NCI-H146 treated with DMSO at 0.1 percent for 48 hours (cell line): ENCODE data around the gene GBA2.

Experiments
- DNase-seq: peaks from one replicate; lab custom pipeline; 2025; ENCODE audit not compliant: unreplicated experiment; lab: John Stamatoyannopoulos, UW

Gene GBA2

GRCh38 chr9:35748858-35749514 lies at the start of gene GBA2, which contains the start of gene RGP1:
GBA2 (minus strand) TSS chr9:35749228; CDS start chr9:35748704, 524 bp downstream.
RGP1 (plus strand) TSS chr9:35749287; CDS start chr9:35749756, 469 bp downstream.
- DNase-seq = peak; percentile 55

- no peak for DNase-seq
These were observed 48.5 kb upstream of the GBA2 start for GRCh38 chr9:35797311-35798109.

- no peak for DNase-seq
These were observed 46.7 kb upstream of the GBA2 start for GRCh38 chr9:35795695-35796094.

- DNase-seq = no peak
These were observed 44.4 kb upstream of the GBA2 start for GRCh38 chr9:35793461-35793860.

GRCh38 chr9:35792826-35793225 lies 43.8 kb upstream of the GBA2 start:
- no peak for DNase-seq

GRCh38 chr9:35792024-35792813 lies 43.2 kb upstream of the GBA2 start:
- no peak for DNase-seq

- DNase-seq = no peak
These were observed 42.4 kb upstream of the GBA2 start, which contains the start of gene NPR2 for GRCh38 chr9:35791297-35791921. NPR2 (plus strand) TSS chr9:35791591; CDS start chr9:35792409, 818 bp downstream.

- peak; percentile 69 for DNase-seq
These were observed 41.6 kb upstream of the GBA2 start for GRCh38 chr9:35790385-35791296.

GRCh38 chr9:35790025-35790384 lies 41.0 kb upstream of the GBA2 start:
- DNase-seq = no peak

GRCh38 chr9:35789541-35789940 lies 40.5 kb upstream of the GBA2 start:
- no peak for DNase-seq

- DNase-seq = no peak
These were observed 34.4 kb upstream of the GBA2 start for GRCh38 chr9:35783418-35783817.

GRCh38 chr9:35781066-35781465 lies 32.0 kb upstream of the GBA2 start:
- DNase-seq = no peak

GRCh38 chr9:35778496-35778895 lies 29.5 kb upstream of the GBA2 start:
- no peak for DNase-seq

GRCh38 chr9:35776018-35776417 lies 27.0 kb upstream of the GBA2 start:
- DNase-seq = peak; percentile 98

GRCh38 chr9:35774907-35775635 lies 26.0 kb upstream of the GBA2 start:
- peak; percentile 61 for DNase-seq

GRCh38 chr9:35771943-35772342 lies 22.9 kb upstream of the GBA2 start:
- DNase-seq = no peak

- peak; percentile 59 for DNase-seq
These were observed 22.5 kb upstream of the GBA2 start for GRCh38 chr9:35771534-35771933.

GRCh38 chr9:35771075-35771433 lies 22.0 kb upstream of the GBA2 start:
- no peak for DNase-seq

GRCh38 chr9:35769763-35770162 lies 20.7 kb upstream of the GBA2 start:
- DNase-seq = no peak
